ENCODE measurements around the gene R3HCC1L. TPM values are rescaled to one million over a fixed set of nuclear protein-coding genes. Genes with fewer than 3 reads are reported as not detected.
A peak's percentile ranks its signal among the peaks of the same experiment; 100 is the strongest.

Gene R3HCC1L
- 10.5 and 13.2 TPM in 2 replicates for total RNA-seq (2012; rRNA removed)

GRCh38 chr10:98134431-98135221 lies at the start of gene R3HCC1L:
Gene R3HCC1L (plus strand): TSS chr10:98134657. CDS start chr10:98208115, 73,458 bp downstream.
- peaks cover 9% of the 10 kb centered on the region for H3K4me1 ChIP-seq (ENCODE audit: control insufficient read depth, insufficient read depth, low read length)
- no peaks in the 10 kb centered on the region for H3K9me3 ChIP-seq (replicated peaks; ENCODE audit: low read length)
- H3K4me2 ChIP-seq (ENCODE audit: low read length): peak within 1 kb of the TSS; percentile 84
- H3K36me3 ChIP-seq (ENCODE audit: insufficient read depth, low read length): no peaks in the 10 kb centered on the region
- H3K27me3 ChIP-seq (ENCODE audit: control insufficient read depth, insufficient read depth, low read length): peaks cover under 1% of the 10 kb centered on the region
- peak within 1 kb of the TSS; percentile 97 for H3K9ac ChIP-seq (ENCODE audit: low read depth, low read length)
- H3K4me3 ChIP-seq (ENCODE audit: low read length): peak within 1 kb of the TSS; percentile 86

- Histone ChIP-seq H3K36me3 (ENCODE audit: insufficient read depth, low read length) (no peaks in the 10 kb centered on the region), H3K4me3 (ENCODE audit: low read length) (no peak overlapping the region), H3K4me1 (ENCODE audit: control insufficient read depth, insufficient read depth, low read length) (no peaks in the 10 kb centered on the region), H3K9ac (ENCODE audit: low read depth, low read length) (no peak overlapping the region), H3K9me3 (replicated peaks; ENCODE audit: low read length) (no peaks in the 10 kb centered on the region), H3K4me2 (ENCODE audit: low read length) (no peak overlapping the region), H3K27me3 (ENCODE audit: control insufficient read depth, insufficient read depth, low read length) (no peaks in the 10 kb centered on the region)
Measured at GRCh38 chr10:98085238-98085637, 49.2 kb upstream of the R3HCC1L start.

GRCh38 chr10:98086837-98087708 lies 47.4 kb upstream of the R3HCC1L start:
- Histone ChIP-seq H3K4me1 (ENCODE audit: control insufficient read depth, insufficient read depth, low read length) (no peaks in the 10 kb centered on the region), H3K27me3 (ENCODE audit: control insufficient read depth, insufficient read depth, low read length) (no peaks in the 10 kb centered on the region), H3K36me3 (ENCODE audit: insufficient read depth, low read length) (no peaks in the 10 kb centered on the region), H3K9me3 (replicated peaks; ENCODE audit: low read length) (no peaks in the 10 kb centered on the region), H3K4me3 (ENCODE audit: low read length) (no peak overlapping the region), H3K4me2 (ENCODE audit: low read length) (no peak overlapping the region), H3K9ac (ENCODE audit: low read depth, low read length) (no peak overlapping the region)

- H3K36me3 ChIP-seq (ENCODE audit: insufficient read depth, low read length): no peaks in the 10 kb centered on the region
- H3K27me3 ChIP-seq (ENCODE audit: control insufficient read depth, insufficient read depth, low read length): no peaks in the 10 kb centered on the region
- no peaks in the 10 kb centered on the region for H3K4me1 ChIP-seq (ENCODE audit: control insufficient read depth, insufficient read depth, low read length)
- H3K9ac ChIP-seq (ENCODE audit: low read depth, low read length): no peak overlapping the region
- no peaks in the 10 kb centered on the region for H3K9me3 ChIP-seq (replicated peaks; ENCODE audit: low read length)
- H3K4me3 ChIP-seq (ENCODE audit: low read length): no peak overlapping the region
- no peak overlapping the region for H3K4me2 ChIP-seq (ENCODE audit: low read length)
Measured at GRCh38 chr10:98088186-98088971, 46.1 kb upstream of the R3HCC1L start.

GRCh38 chr10:98090822-98091221 lies 43.6 kb upstream of the R3HCC1L start:
- no peaks in the 10 kb centered on the region for H3K4me1 ChIP-seq (ENCODE audit: control insufficient read depth, insufficient read depth, low read length)
- no peak overlapping the region for H3K4me2 ChIP-seq (ENCODE audit: low read length)
- H3K36me3 ChIP-seq (ENCODE audit: insufficient read depth, low read length): no peaks in the 10 kb centered on the region
- H3K9me3 ChIP-seq (replicated peaks; ENCODE audit: low read length): no peaks in the 10 kb centered on the region
- H3K27me3 ChIP-seq (ENCODE audit: control insufficient read depth, insufficient read depth, low read length): peaks cover 4% of the 10 kb centered on the region
- no peak overlapping the region for H3K4me3 ChIP-seq (ENCODE audit: low read length)
- H3K9ac ChIP-seq (ENCODE audit: low read depth, low read length): no peak overlapping the region

GRCh38 chr10:98096316-98096715 lies 38.1 kb upstream of the R3HCC1L start:
- peaks cover 21% of the 10 kb centered on the region for H3K27me3 ChIP-seq (ENCODE audit: control insufficient read depth, insufficient read depth, low read length)
- H3K36me3 ChIP-seq (ENCODE audit: insufficient read depth, low read length): no peaks in the 10 kb centered on the region
- H3K4me3 ChIP-seq (ENCODE audit: low read length): no peak overlapping the region
- no peak overlapping the region for H3K9ac ChIP-seq (ENCODE audit: low read depth, low read length)
- H3K4me1 ChIP-seq (ENCODE audit: control insufficient read depth, insufficient read depth, low read length): no peaks in the 10 kb centered on the region
- H3K4me2 ChIP-seq (ENCODE audit: low read length): no peak overlapping the region
- no peaks in the 10 kb centered on the region for H3K9me3 ChIP-seq (replicated peaks; ENCODE audit: low read length)

GRCh38 chr10:98096731-98097130 lies 37.7 kb upstream of the R3HCC1L start:
- Histone ChIP-seq H3K4me2 (ENCODE audit: low read length) (no peak overlapping the region), H3K4me1 (ENCODE audit: control insufficient read depth, insufficient read depth, low read length) (no peaks in the 10 kb centered on the region), H3K9me3 (replicated peaks; ENCODE audit: low read length) (no peaks in the 10 kb centered on the region), H3K9ac (ENCODE audit: low read depth, low read length) (no peak overlapping the region), H3K4me3 (ENCODE audit: low read length) (no peak overlapping the region), H3K36me3 (ENCODE audit: insufficient read depth, low read length) (no peaks in the 10 kb centered on the region), H3K27me3 (ENCODE audit: control insufficient read depth, insufficient read depth, low read length) (peaks cover 21% of the 10 kb centered on the region)

- Histone ChIP-seq H3K9ac (ENCODE audit: low read depth, low read length) (no peak overlapping the region), H3K27me3 (ENCODE audit: control insufficient read depth, insufficient read depth, low read length) (peaks cover 21% of the 10 kb centered on the region), H3K36me3 (ENCODE audit: insufficient read depth, low read length) (no peaks in the 10 kb centered on the region), H3K4me3 (ENCODE audit: low read length) (no peak overlapping the region), H3K4me1 (ENCODE audit: control insufficient read depth, insufficient read depth, low read length) (no peaks in the 10 kb centered on the region), H3K4me2 (ENCODE audit: low read length) (no peak overlapping the region), H3K9me3 (replicated peaks; ENCODE audit: low read length) (no peaks in the 10 kb centered on the region)
Measured at GRCh38 chr10:98097175-98097574, 37.3 kb upstream of the R3HCC1L start.

- Histone ChIP-seq H3K4me2 (ENCODE audit: low read length) (no peak overlapping the region), H3K9ac (ENCODE audit: low read depth, low read length) (no peak overlapping the region), H3K4me3 (ENCODE audit: low read length) (no peak overlapping the region), H3K9me3 (replicated peaks; ENCODE audit: low read length) (no peaks in the 10 kb centered on the region), H3K4me1 (ENCODE audit: control insufficient read depth, insufficient read depth, low read length) (no peaks in the 10 kb centered on the region), H3K27me3 (ENCODE audit: control insufficient read depth, insufficient read depth, low read length) (peaks cover 21% of the 10 kb centered on the region), H3K36me3 (ENCODE audit: insufficient read depth, low read length) (no peaks in the 10 kb centered on the region)
Measured at GRCh38 chr10:98097616-98098015, 36.8 kb upstream of the R3HCC1L start.

- H3K4me1 ChIP-seq (ENCODE audit: control insufficient read depth, insufficient read depth, low read length): no peaks in the 10 kb centered on the region
- no peaks in the 10 kb centered on the region for H3K36me3 ChIP-seq (ENCODE audit: insufficient read depth, low read length)
- H3K9me3 ChIP-seq (replicated peaks; ENCODE audit: low read length): no peaks in the 10 kb centered on the region
- no peak overlapping the region for H3K4me2 ChIP-seq (ENCODE audit: low read length)
- no peak overlapping the region for H3K4me3 ChIP-seq (ENCODE audit: low read length)
- H3K9ac ChIP-seq (ENCODE audit: low read depth, low read length): no peak overlapping the region
- peaks cover 21% of the 10 kb centered on the region for H3K27me3 ChIP-seq (ENCODE audit: control insufficient read depth, insufficient read depth, low read length)
Measured at GRCh38 chr10:98098247-98098646, 36.2 kb upstream of the R3HCC1L start.

- Histone ChIP-seq H3K27me3 (ENCODE audit: control insufficient read depth, insufficient read depth, low read length) (peaks cover 19% of the 10 kb centered on the region), H3K4me2 (ENCODE audit: low read length) (no peak overlapping the region)
Measured at GRCh38 chr10:98100476-98100875, 34.0 kb upstream of the R3HCC1L start.

More at GRCh38 chr10:98100476-98100875, 34.0 kb upstream of the R3HCC1L start:
- Histone ChIP-seq H3K4me1 (ENCODE audit: control insufficient read depth, insufficient read depth, low read length) (no peaks in the 10 kb centered on the region), H3K36me3 (ENCODE audit: insufficient read depth, low read length) (no peaks in the 10 kb centered on the region), H3K4me3 (ENCODE audit: low read length) (no peak overlapping the region), H3K9me3 (replicated peaks; ENCODE audit: low read length) (no peaks in the 10 kb centered on the region), H3K9ac (ENCODE audit: low read depth, low read length) (no peak overlapping the region)
